HepG2 (cell line): ENCODE results near the gene CARD16. TPM values are rescaled to one million over a fixed set of nuclear protein-coding genes. Genes with fewer than 3 reads are reported as not detected.

Experiments used
- ATAC-seq: fragments of 200-7000 bp; cut with Tn5 transposase; 3 replicates; pipeline ENCODE4 v1.9.1; 2020; ENCODE audit warnings: mild to moderate bottlenecking, moderate library complexity
- BruUV-seq: library from RNA; stranded (reverse); fragments of 400-500 nt; replicated peaks from 2 replicates; lab custom pipeline; 2021; lab: Mats Ljungman, UMichigan
- CTCF ChIA-PET: fragments of 300-600 bp; formaldehyde crosslinking; extraction: SDS; loops from one replicate; lab custom pipeline; 2021; ENCODE audit warnings: low total read pairs, inconsistent platforms, low intra/inter-chr PET ratio; lab: Yijun Ruan, JAX
- POLR2A ChIA-PET: fragments of 350-600 bp; sonication (Branson Sonifier 250); formaldehyde crosslinking; loops from one replicate; lab custom pipeline; 2020; ENCODE audit warnings: antibody characterized with exemption, inconsistent platforms; lab: Yijun Ruan, JAX
- DNase-seq: peaks from one replicate; pipeline ENCODE4 v3.0.0-alpha.2; 2015; ENCODE audit warnings: low spot score
- FAIRE-seq: peaks from 3 replicates; lab custom pipeline; 2011; peaks lifted over from hg19 to GRCh38; lab: Jason Lieb, UNC
- H2AFZ ChIP-seq: one replicate; pipeline ENCODE4 v1.6.1; 2011; ENCODE audit warnings: low read length, inconsistent platforms
- H3K27ac ChIP-seq: fragments of 300-600 bp; 3 replicates; pipeline ENCODE4 v1.8.0; 2011; ENCODE audit warnings: mixed run types, mild to moderate bottlenecking, mixed read lengths, low read length, inconsistent platforms; ENCODE audit not compliant: insufficient read depth; ENCODE audit errors: extremely low read length
- H3K27me3 ChIP-seq, 2 experiments: fragments of 200-600 bp in 1 of 2; 2 replicates in 1 of 2; 3 replicates in 1 of 2; pipeline versions ENCODE4 v1.6.0 to v1.8.0; 2011; ENCODE audit warnings: low read length in 2 of 2, mild to moderate bottlenecking in 2 of 2, moderate library complexity in 2 of 2, inconsistent platforms in 1 of 2; ENCODE audit not compliant: insufficient read depth in 2 of 2, control insufficient read depth in 1 of 2
- H3K36me3 ChIP-seq, 2 experiments: fragments of 200-600 bp in 1 of 2; replicated peaks in 1 of 2; 2 replicates in 1 of 2; 3 replicates in 1 of 2; pipeline versions ENCODE4 v1.5.1 to v1.8.0; 2011; ENCODE audit warnings: low read length in 2 of 2, inconsistent platforms in 1 of 2; ENCODE audit not compliant: insufficient read depth in 2 of 2, control insufficient read depth in 1 of 2
- H3K4me1 ChIP-seq: 2 replicates; pipeline ENCODE4 v1.5.1; 2012; ENCODE audit warnings: low read length, inconsistent platforms; ENCODE audit not compliant: insufficient read depth
- H3K4me2 ChIP-seq: 2 replicates; pipeline ENCODE4 v1.6.0; 2011; ENCODE audit warnings: low read depth, low read length, inconsistent platforms
- H3K4me3 ChIP-seq, 3 experiments: fragments of 200-600 bp in 1 of 3; sonication (generic), shearing (Covaris generic) in 1 of 3; replicated peaks in 1 of 3; 2 replicates each; pipeline ENCODE4 v1.5.1; 2011 to 2016; ENCODE audit warnings: low read length in 3 of 3, inconsistent platforms in 2 of 3, low read depth in 2 of 3, mild to moderate bottlenecking in 2 of 3, control low read depth in 1 of 3, mixed read lengths in 1 of 3; ENCODE audit not compliant: insufficient read depth in 1 of 3
- H3K79me2 ChIP-seq: one replicate; pipeline ENCODE4 v1.6.1; 2011; ENCODE audit warnings: low read length, inconsistent platforms; ENCODE audit not compliant: insufficient read depth
- H3K9ac ChIP-seq: 2 replicates; pipeline ENCODE4 v1.6.0; 2011; ENCODE audit warnings: mild to moderate bottlenecking, low read depth, low read length, inconsistent platforms; ENCODE audit not compliant: insufficient read depth
- H3K9me3 ChIP-seq: 2 replicates; pipeline ENCODE4 v1.5.1; 2012; ENCODE audit warnings: mild to moderate bottlenecking, low read length
- H4K20me1 ChIP-seq: 2 replicates; pipeline ENCODE4 v1.6.0; 2011; ENCODE audit warnings: inconsistent platforms, mild to moderate bottlenecking, low read length, moderate library complexity; ENCODE audit not compliant: insufficient read depth
- ATF7 ChIP-seq, 2 experiments: fragments of 450-650 bp in 1 of 2; sonication (generic) in 1 of 2; formaldehyde crosslinking in 1 of 2; IDR thresholded peaks; 2 replicates each; pipeline versions ENCODE4 v1.4.0 to v1.6.1; 2016 to 2020; ENCODE audit warnings: antibody characterized with exemption in 1 of 2, mild to moderate bottlenecking in 1 of 2, missing genetic modification reagents in 1 of 2
- KDM1A ChIP-seq: IDR thresholded peaks from 2 replicates; pipeline ENCODE4 v1.6.1; 2016; ENCODE audit warnings: missing compliant biosample characterization
- KDM6A ChIP-seq: IDR thresholded peaks from 2 replicates; pipeline ENCODE4 v1.6.1; 2016; ENCODE audit warnings: low read depth
- MAFF ChIP-seq: IDR thresholded peaks from 2 replicates; pipeline ENCODE4 v1.6.1; 2011; ENCODE audit warnings: low read depth, low read length, improper control_type of control experiment
- POLR2AphosphoS5 ChIP-seq: IDR thresholded peaks from 2 replicates; pipeline ENCODE4 v1.6.1; 2012; ENCODE audit warnings: low read depth, low read length
- TBX2 ChIP-seq: sonication (generic); formaldehyde crosslinking; IDR thresholded peaks from 2 replicates; pipeline ENCODE4 v1.5.0; 2020; ENCODE audit warnings: missing genetic modification reagents, mild to moderate bottlenecking, borderline replicate concordance
- TCF7 ChIP-seq: sonication (generic); IDR thresholded peaks from 2 replicates; pipeline ENCODE4 v1.6.1; 2016; ENCODE audit warnings: antibody characterized with exemption, low read depth
- ZC3H13 ChIP-seq: sonication (generic); formaldehyde crosslinking; IDR thresholded peaks from 2 replicates; pipeline ENCODE4 v1.8.1; 2023; ENCODE audit warnings: mild to moderate bottlenecking, missing genetic modification reagents, moderate library complexity
- ZNF143 ChIP-seq: sonication (generic); formaldehyde crosslinking; IDR thresholded peaks from 2 replicates; pipeline ENCODE4 v1.4.0; 2020; ENCODE audit warnings: missing genetic modification reagents
- ZNF446 ChIP-seq: sonication (generic); formaldehyde crosslinking; IDR thresholded peaks from 2 replicates; pipeline ENCODE4 v1.5.0; 2020; ENCODE audit warnings: mild to moderate bottlenecking, missing genetic modification reagents
- WGBS: methylation state at CpG from one replicate; pipeline ENCODE4 v1.1.6; 2017; ENCODE audit warnings: low lambda C conversion rate; 5-methylcytosine and 5-hydroxymethylcytosine counted together
- in situ Hi-C: cut with HindIII; loops from 2 replicates; pipeline ENCODE4 v1.10.0; 2017; ENCODE audit warnings: low pct_unique_long_range_greater_than_20kb; ENCODE audit not compliant: extremely low pct_ligation_motif_present
- intact Hi-C: fragments of 100-400 bp; cut with micrococcal nuclease; formaldehyde crosslinking; loops from one replicate; pipeline ENCODE4 v1.10.0; 2022; ENCODE audit not compliant: unreplicated experiment
- polyA plus RNA-seq, 8 experiments: library from polyadenylated mRNA; depleted of rRNA in 3 of 8; stranded (reverse) in 7 of 8; unstranded in 1 of 8; fragments of >200 nt; fragmentation: Illumina TruSeq in 4 of 8; extraction: Trizol in 4 of 8; gene quantifications; 2 replicates each; pipeline versions ENCODE4 v1.2.1 to v1.2.3, GENCODE V29; 2011 to 2016; ENCODE audit warnings: low read depth in 4 of 8, missing spikeins in 1 of 8, mixed read lengths in 1 of 8; ENCODE audit not compliant: insufficient read depth in 1 of 8
- total RNA-seq, 5 experiments: library from RNA; depleted of rRNA; stranded (reverse); fragments of >200 nt; fragmentation: Illumina TruSeq; extraction: Trizol; gene quantifications; 2 replicates each; pipeline ENCODE4 v1.2.3, GENCODE V29; 2016; ENCODE audit warnings: low read depth in 1 of 5
- TF ChIP-seq, protein P1 (sequence below): IDR thresholded peaks from 2 replicates; pipeline ENCODE4 v1.6.1; 2016; ENCODE audit warnings: low read depth, control low read depth
- TF ChIP-seq, protein P2 (sequence below): sonication (generic); formaldehyde crosslinking; IDR thresholded peaks from 2 replicates; pipeline ENCODE4 v1.9.0; 2021; ENCODE audit warnings: mild to moderate bottlenecking, missing genetic modification reagents
- TF ChIP-seq, protein P3 (sequence below): sonication (generic); formaldehyde crosslinking; IDR thresholded peaks from 2 replicates; pipeline ENCODE4 v1.4.0; 2020; ENCODE audit warnings: missing genetic modification reagents

The CARD16 gene
- total and polyA plus RNA-seq, 2 of the 13 experiments (the other 11 are each of a cell fraction or from before 2014, with no cell fraction given), result 0.34 TPM; not detected in 1

DNA sequence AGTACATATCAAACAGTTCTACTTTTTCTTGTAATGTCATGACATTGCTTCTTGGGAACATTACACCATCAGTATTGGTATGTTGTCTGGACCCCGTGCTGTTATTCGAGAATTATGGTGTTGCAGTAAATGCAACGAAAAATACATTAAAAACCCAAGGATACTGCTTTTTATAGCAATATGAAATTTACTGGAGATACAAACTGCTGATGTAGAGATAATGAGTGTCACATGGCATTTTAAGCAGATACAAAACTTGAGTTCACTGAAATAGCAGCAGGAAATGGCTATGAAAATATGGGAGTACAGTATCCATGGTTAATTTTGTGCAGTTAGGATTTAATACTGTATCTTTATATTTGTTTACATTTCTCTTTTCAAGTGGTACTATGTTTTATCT is 7.4 kb upstream of the CARD16 start (continued):
- TF ChIP-seq, protein P1, sequence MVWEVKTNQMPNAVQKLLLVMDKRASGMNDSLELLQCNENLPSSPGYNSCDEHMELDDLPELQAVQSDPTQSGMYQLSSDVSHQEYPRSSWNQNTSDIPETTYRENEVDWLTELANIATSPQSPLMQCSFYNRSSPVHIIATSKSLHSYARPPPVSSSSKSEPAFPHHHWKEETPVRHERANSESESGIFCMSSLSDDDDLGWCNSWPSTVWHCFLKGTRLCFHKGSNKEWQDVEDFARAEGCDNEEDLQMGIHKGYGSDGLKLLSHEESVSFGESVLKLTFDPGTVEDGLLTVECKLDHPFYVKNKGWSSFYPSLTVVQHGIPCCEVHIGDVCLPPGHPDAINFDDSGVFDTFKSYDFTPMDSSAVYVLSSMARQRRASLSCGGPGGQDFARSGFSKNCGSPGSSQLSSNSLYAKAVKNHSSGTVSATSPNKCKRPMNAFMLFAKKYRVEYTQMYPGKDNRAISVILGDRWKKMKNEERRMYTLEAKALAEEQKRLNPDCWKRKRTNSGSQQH, result no peak
- TF ChIP-seq POLR2AphosphoS5, result no peak
- TF ChIP-seq, protein P2, sequence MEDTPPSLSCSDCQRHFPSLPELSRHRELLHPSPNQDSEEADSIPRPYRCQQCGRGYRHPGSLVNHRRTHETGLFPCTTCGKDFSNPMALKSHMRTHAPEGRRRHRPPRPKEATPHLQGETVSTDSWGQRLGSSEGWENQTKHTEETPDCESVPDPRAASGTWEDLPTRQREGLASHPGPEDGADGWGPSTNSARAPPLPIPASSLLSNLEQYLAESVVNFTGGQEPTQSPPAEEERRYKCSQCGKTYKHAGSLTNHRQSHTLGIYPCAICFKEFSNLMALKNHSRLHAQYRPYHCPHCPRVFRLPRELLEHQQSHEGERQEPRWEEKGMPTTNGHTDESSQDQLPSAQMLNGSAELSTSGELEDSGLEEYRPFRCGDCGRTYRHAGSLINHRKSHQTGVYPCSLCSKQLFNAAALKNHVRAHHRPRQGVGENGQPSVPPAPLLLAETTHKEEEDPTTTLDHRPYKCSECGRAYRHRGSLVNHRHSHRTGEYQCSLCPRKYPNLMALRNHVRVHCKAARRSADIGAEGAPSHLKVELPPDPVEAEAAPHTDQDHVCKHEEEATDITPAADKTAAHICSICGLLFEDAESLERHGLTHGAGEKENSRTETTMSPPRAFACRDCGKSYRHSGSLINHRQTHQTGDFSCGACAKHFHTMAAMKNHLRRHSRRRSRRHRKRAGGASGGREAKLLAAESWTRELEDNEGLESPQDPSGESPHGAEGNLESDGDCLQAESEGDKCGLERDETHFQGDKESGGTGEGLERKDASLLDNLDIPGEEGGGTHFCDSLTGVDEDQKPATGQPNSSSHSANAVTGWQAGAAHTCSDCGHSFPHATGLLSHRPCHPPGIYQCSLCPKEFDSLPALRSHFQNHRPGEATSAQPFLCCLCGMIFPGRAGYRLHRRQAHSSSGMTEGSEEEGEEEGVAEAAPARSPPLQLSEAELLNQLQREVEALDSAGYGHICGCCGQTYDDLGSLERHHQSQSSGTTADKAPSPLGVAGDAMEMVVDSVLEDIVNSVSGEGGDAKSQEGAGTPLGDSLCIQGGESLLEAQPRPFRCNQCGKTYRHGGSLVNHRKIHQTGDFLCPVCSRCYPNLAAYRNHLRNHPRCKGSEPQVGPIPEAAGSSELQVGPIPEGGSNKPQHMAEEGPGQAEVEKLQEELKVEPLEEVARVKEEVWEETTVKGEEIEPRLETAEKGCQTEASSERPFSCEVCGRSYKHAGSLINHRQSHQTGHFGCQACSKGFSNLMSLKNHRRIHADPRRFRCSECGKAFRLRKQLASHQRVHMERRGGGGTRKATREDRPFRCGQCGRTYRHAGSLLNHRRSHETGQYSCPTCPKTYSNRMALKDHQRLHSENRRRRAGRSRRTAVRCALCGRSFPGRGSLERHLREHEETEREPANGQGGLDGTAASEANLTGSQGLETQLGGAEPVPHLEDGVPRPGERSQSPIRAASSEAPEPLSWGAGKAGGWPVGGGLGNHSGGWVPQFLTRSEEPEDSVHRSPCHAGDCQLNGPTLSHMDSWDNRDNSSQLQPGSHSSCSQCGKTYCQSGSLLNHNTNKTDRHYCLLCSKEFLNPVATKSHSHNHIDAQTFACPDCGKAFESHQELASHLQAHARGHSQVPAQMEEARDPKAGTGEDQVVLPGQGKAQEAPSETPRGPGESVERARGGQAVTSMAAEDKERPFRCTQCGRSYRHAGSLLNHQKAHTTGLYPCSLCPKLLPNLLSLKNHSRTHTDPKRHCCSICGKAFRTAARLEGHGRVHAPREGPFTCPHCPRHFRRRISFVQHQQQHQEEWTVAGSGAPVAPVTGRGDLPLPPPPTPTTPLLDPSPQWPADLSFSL, result no peak
- peak; percentile 62 for TF ChIP-seq MAFF

DNA sequence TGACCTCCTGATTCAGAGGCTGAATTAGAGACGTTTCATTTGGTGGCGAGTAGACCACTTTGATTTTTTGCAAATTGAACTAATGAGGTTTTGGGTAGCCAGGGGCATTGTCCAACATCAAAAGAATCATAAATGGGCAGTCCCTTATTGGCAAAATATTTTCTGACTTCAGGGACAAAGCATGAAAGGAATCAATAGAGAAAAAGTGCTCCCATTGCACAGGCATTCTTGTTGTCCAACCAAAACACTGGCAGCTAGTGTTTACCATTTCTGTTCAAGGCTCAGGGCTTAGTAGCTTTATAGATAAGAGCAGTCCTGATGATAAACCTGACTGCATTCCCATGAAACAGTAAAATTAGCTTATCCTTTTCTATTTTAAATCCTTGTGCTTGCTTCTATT is 6.4 kb upstream of the CARD16 start:
- H3K9ac ChIP-seq, result no peak overlapping the region
- no peaks in the 10 kb centered on the region for H3K9me3 ChIP-seq
- peak overlapping the region; percentile 59 for H3K4me2 ChIP-seq
- peak; percentile 84 for DNase-seq
- no peaks in the 10 kb centered on the region for H4K20me1 ChIP-seq
- H3K4me3 ChIP-seq, result no peak overlapping the region; a peak in 1 of 6 replicates
- no peak overlapping the region for H2AFZ ChIP-seq
- ChIA-PET POLR2A (no interaction called here), CTCF (no interaction called here)
- H3K27me3 ChIP-seq, result no peaks in the 10 kb centered on the region
- no TSS peak for BruUV-seq
- peak; percentile 95 for ATAC-seq
- intact Hi-C loops, result loop anchor here (2.0 kb wide), 2 partner anchors 47 to 151 kb away; no protein-coding TSS in a partner anchor
- no peaks in the 10 kb centered on the region for H3K36me3 ChIP-seq
- WGBS, result 4% methylated on average over 2 of the region's 2 CpGs
- H3K4me1 ChIP-seq, result peaks cover 68% of the 10 kb centered on the region
- in situ Hi-C loops, result no loop called here
- H3K27ac ChIP-seq, result peak overlapping the region; percentile 62
- peak; percentile 37 for FAIRE-seq
- no peaks in the 10 kb centered on the region for H3K79me2 ChIP-seq
- TF ChIP-seq, protein P3, sequence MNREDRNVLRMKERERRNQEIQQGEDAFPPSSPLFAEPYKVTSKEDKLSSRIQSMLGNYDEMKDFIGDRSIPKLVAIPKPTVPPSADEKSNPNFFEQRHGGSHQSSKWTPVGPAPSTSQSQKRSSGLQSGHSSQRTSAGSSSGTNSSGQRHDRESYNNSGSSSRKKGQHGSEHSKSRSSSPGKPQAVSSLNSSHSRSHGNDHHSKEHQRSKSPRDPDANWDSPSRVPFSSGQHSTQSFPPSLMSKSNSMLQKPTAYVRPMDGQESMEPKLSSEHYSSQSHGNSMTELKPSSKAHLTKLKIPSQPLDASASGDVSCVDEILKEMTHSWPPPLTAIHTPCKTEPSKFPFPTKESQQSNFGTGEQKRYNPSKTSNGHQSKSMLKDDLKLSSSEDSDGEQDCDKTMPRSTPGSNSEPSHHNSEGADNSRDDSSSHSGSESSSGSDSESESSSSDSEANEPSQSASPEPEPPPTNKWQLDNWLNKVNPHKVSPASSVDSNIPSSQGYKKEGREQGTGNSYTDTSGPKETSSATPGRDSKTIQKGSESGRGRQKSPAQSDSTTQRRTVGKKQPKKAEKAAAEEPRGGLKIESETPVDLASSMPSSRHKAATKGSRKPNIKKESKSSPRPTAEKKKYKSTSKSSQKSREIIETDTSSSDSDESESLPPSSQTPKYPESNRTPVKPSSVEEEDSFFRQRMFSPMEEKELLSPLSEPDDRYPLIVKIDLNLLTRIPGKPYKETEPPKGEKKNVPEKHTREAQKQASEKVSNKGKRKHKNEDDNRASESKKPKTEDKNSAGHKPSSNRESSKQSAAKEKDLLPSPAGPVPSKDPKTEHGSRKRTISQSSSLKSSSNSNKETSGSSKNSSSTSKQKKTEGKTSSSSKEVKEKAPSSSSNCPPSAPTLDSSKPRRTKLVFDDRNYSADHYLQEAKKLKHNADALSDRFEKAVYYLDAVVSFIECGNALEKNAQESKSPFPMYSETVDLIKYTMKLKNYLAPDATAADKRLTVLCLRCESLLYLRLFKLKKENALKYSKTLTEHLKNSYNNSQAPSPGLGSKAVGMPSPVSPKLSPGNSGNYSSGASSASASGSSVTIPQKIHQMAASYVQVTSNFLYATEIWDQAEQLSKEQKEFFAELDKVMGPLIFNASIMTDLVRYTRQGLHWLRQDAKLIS (CRISPR knock-in tag), result no peak
- TF ChIP-seq ZNF446 (CRISPR knock-in tag) (no peak), TCF7 (peak; percentile 82), KDM6A (CRISPR knock-in tag) (no peak), ATF7 (IDR thresholded peaks at IDR 0.05) (no peak), ATF7 (CRISPR knock-in tag; IDR thresholded peaks at IDR 0.05) (no peak), ZNF143 (no peak), ZC3H13 (CRISPR knock-in tag) (no peak), TBX2 (CRISPR knock-in tag) (peak; percentile 35; the same call in 1 of the 2 replicates), KDM1A (no peak)
